B cell (primary cell): Measurements from ENCODE around the gene ATXN7L3B.

Source experiments
- CTCF ChIP-seq: fragments of 200-600 bp; IDR thresholded peaks from one replicate; pipeline ENCODE4 v1.8.0; 2022; ENCODE audit warnings: antibody characterized with exemption, mild to moderate bottlenecking
- EZH2 ChIP-seq: IDR thresholded peaks from 2 replicates; pipeline ENCODE4 v1.6.1; 2012; ENCODE audit warnings: borderline replicate concordance, low read depth, mild to moderate bottlenecking, moderate library complexity, low read length; ENCODE audit not compliant: insufficient read depth, poor library complexity, severe bottlenecking

DNA sequence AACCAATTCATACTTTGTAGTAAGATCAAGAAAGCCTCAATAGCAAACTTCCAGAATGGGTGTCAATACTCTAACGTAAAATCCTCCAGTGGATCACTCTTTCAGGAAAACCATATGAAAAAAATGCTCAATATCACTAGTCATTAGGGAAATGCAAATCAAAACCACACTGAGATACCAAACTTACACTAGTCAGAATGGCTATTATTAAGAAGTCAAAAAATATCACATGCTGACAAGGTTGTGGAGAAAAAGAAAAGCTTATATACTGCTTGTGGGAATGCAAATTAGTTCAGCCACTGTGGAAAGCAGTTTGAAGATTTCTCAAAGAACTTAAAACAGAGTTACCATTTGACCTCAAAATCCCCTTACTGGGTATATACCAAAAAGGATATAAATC, 49.5 kb upstream of the ATXN7L3B start:
- TF ChIP-seq CTCF (no peak), EZH2 (no peak)
